Measurements from ENCODE around the gene RASIP1.

DNA sequence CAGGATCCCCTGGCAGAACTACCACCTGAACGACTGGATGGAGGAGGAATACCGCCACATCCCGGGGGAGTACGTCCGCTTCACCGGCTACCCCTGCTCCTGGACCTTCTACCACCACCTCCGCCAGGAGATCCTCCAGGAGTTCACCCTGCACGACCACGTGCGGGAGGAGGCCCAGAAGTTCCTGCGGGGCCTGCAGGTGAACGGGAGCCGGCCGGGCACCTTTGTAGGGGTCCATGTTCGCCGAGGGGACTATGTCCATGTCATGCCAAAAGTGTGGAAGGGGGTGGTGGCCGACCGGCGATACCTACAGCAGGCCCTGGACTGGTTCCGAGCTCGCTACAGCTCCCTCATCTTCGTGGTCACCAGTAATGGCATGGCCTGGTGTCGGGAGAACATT is 37.1 kb downstream of the RASIP1 start:
- TF ChIP-seq POLR2AphosphoS5 (IDR thresholded peaks at IDR 0.05) (no peak), POLR2A (IDR thresholded peaks at IDR 0.05) (no peak)
- TF ChIP-seq, protein P1, sequence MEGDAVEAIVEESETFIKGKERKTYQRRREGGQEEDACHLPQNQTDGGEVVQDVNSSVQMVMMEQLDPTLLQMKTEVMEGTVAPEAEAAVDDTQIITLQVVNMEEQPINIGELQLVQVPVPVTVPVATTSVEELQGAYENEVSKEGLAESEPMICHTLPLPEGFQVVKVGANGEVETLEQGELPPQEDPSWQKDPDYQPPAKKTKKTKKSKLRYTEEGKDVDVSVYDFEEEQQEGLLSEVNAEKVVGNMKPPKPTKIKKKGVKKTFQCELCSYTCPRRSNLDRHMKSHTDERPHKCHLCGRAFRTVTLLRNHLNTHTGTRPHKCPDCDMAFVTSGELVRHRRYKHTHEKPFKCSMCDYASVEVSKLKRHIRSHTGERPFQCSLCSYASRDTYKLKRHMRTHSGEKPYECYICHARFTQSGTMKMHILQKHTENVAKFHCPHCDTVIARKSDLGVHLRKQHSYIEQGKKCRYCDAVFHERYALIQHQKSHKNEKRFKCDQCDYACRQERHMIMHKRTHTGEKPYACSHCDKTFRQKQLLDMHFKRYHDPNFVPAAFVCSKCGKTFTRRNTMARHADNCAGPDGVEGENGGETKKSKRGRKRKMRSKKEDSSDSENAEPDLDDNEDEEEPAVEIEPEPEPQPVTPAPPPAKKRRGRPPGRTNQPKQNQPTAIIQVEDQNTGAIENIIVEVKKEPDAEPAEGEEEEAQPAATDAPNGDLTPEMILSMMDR (IDR thresholded peaks at IDR 0.05): no peak
